ENCODE data around the gene NARS2.

Gene NARS2

GRCh38 chr11:78474451-78474850, 100.2 kb downstream of the NARS2 start:
- H3K27ac ChIP-seq (ENCODE audit: low read depth, low read length): no peak overlapping the region
- H3K4me2 ChIP-seq (ENCODE audit: low read length): no peak overlapping the region
- H3K27me3 ChIP-seq (ENCODE audit: control insufficient read depth, low read length): no peaks in the 10 kb centered on the region
- H3K4me3 ChIP-seq (ENCODE audit: low read length): no peak overlapping the region
- H3F3A ChIP-seq (ENCODE audit: control insufficient read depth, insufficient read depth): no peaks in the 10 kb centered on the region; the same call in 1 of the 2 replicates
- H3K36me3 ChIP-seq (ENCODE audit: control insufficient read depth, low read length): peaks cover 22% of the 10 kb centered on the region
- no peaks in the 10 kb centered on the region for H3K79me2 ChIP-seq (ENCODE audit: control insufficient read depth, low read length)
- H3K9me2 ChIP-seq (replicated peaks; ENCODE audit: control insufficient read depth, low read length): no peaks in the 10 kb centered on the region
- no peaks in the 10 kb centered on the region for H4K20me1 ChIP-seq (ENCODE audit: control insufficient read depth, insufficient read depth, low read depth, low read length)
- H3K4me1 ChIP-seq (ENCODE audit: control insufficient read depth, low read length): no peaks in the 10 kb centered on the region
- no peaks in the 10 kb centered on the region for H3K9me3 ChIP-seq (ENCODE audit: control insufficient read depth, insufficient read depth, low read length)
- no peak for TF ChIP-seq EZH2phosphoT487 (IDR thresholded peaks at IDR 0.05; ENCODE audit: borderline replicate concordance, low read length)
- no peak for TF ChIP-seq CTCF (IDR thresholded peaks at IDR 0.05; ENCODE audit: low read depth, low read length, poor library complexity, severe bottlenecking)

GRCh38 chr11:78472905-78473304, 101.8 kb downstream of the NARS2 start:
- Histone ChIP-seq H3K79me2 (ENCODE audit: control insufficient read depth, low read length) (no peaks in the 10 kb centered on the region), H3F3A (ENCODE audit: control insufficient read depth, insufficient read depth) (no peaks in the 10 kb centered on the region; the same call in 1 of the 2 replicates), H3K36me3 (ENCODE audit: control insufficient read depth, low read length) (peaks cover 14% of the 10 kb centered on the region), H3K9me2 (replicated peaks; ENCODE audit: control insufficient read depth, low read length) (no peaks in the 10 kb centered on the region), H3K4me1 (ENCODE audit: control insufficient read depth, low read length) (no peaks in the 10 kb centered on the region), H3K27me3 (ENCODE audit: control insufficient read depth, low read length) (no peaks in the 10 kb centered on the region), H3K4me2 (ENCODE audit: low read length) (no peak overlapping the region), H3K27ac (ENCODE audit: low read depth, low read length) (no peak overlapping the region), H3K9me3 (ENCODE audit: control insufficient read depth, insufficient read depth, low read length) (no peaks in the 10 kb centered on the region), H3K4me3 (ENCODE audit: low read length) (no peak overlapping the region), H4K20me1 (ENCODE audit: control insufficient read depth, insufficient read depth, low read depth, low read length) (no peaks in the 10 kb centered on the region)
- TF ChIP-seq EZH2phosphoT487 (IDR thresholded peaks at IDR 0.05; ENCODE audit: borderline replicate concordance, low read length): no peak
- TF ChIP-seq CTCF (IDR thresholded peaks at IDR 0.05; ENCODE audit: low read depth, low read length, poor library complexity, severe bottlenecking): no peak

- Histone ChIP-seq H3F3A (ENCODE audit: control insufficient read depth, insufficient read depth) (no peaks in the 10 kb centered on the region; the same call in 1 of the 2 replicates), H3K36me3 (ENCODE audit: control insufficient read depth, low read length) (peaks cover 9% of the 10 kb centered on the region), H3K4me2 (ENCODE audit: low read length) (no peak overlapping the region), H3K27me3 (ENCODE audit: control insufficient read depth, low read length) (no peaks in the 10 kb centered on the region), H4K20me1 (ENCODE audit: control insufficient read depth, insufficient read depth, low read depth, low read length) (no peaks in the 10 kb centered on the region), H3K9me2 (replicated peaks; ENCODE audit: control insufficient read depth, low read length) (no peaks in the 10 kb centered on the region), H3K27ac (ENCODE audit: low read depth, low read length) (no peak overlapping the region), H3K4me1 (ENCODE audit: control insufficient read depth, low read length) (no peaks in the 10 kb centered on the region), H3K9me3 (ENCODE audit: control insufficient read depth, insufficient read depth, low read length) (no peaks in the 10 kb centered on the region), H3K79me2 (ENCODE audit: control insufficient read depth, low read length) (no peaks in the 10 kb centered on the region), H3K4me3 (ENCODE audit: low read length) (no peak overlapping the region)
- TF ChIP-seq EZH2phosphoT487 (IDR thresholded peaks at IDR 0.05; ENCODE audit: borderline replicate concordance, low read length): no peak
- TF ChIP-seq CTCF (IDR thresholded peaks at IDR 0.05; ENCODE audit: low read depth, low read length, poor library complexity, severe bottlenecking): no peak
Observed at GRCh38 chr11:78472382-78472781, 102.3 kb downstream of the NARS2 start.
